DND-41 (cell line): ENCODE results near the gene ARHGAP30.

Experiments used
- ATAC-seq: fragments of 200-7000 bp; cut with Tn5 transposase; 3 replicates; pipeline ENCODE4 v1.9.1; 2021; ENCODE audit warnings: low read depth; ENCODE audit not compliant: insufficient read depth
- DNase-seq: peaks from one replicate; pipeline ENCODE4 v3.0.0-alpha.2; 2020
- H2AFZ ChIP-seq: 2 replicates; pipeline ENCODE4 v1.6.0; 2012; ENCODE audit warnings: low read depth, low read length
- H3K27ac ChIP-seq: 2 replicates; pipeline ENCODE4 v1.5.1; 2012; ENCODE audit warnings: low read length, inconsistent platforms
- H3K27me3 ChIP-seq: fragments of 200-600 bp; sonication (generic); 2 replicates; pipeline ENCODE4 v1.6.0; 2012; ENCODE audit warnings: low read length, mild to moderate bottlenecking, inconsistent platforms; ENCODE audit not compliant: insufficient read depth, poor library complexity
- H3K36me3 ChIP-seq: 2 replicates; pipeline ENCODE4 v1.5.1; 2012; ENCODE audit warnings: low read length, inconsistent platforms; ENCODE audit not compliant: insufficient read depth
- H3K4me1 ChIP-seq: 2 replicates; pipeline ENCODE4 v1.5.1; 2012; ENCODE audit warnings: mild to moderate bottlenecking, low read length; ENCODE audit not compliant: insufficient read depth
- H3K4me2 ChIP-seq: 2 replicates; pipeline ENCODE4 v1.6.0; 2012; ENCODE audit warnings: mild to moderate bottlenecking, moderate library complexity, low read length, inconsistent platforms; ENCODE audit not compliant: insufficient read depth
- H3K4me3 ChIP-seq, 2 experiments: fragments of 200-600 bp in 1 of 2; shearing (Covaris generic) in 1 of 2; 2 replicates each; pipeline ENCODE4 v1.5.1; 2012 to 2016; ENCODE audit warnings: inconsistent platforms in 2 of 2, low read length in 2 of 2, mild to moderate bottlenecking in 2 of 2, low read depth in 1 of 2, moderate library complexity in 1 of 2
- H3K79me2 ChIP-seq: 2 replicates; pipeline ENCODE4 v1.6.0; 2012; ENCODE audit warnings: low read length, inconsistent platforms; ENCODE audit not compliant: insufficient read depth
- H3K9ac ChIP-seq: 2 replicates; pipeline ENCODE4 v1.6.0; 2012; ENCODE audit warnings: low read depth, mild to moderate bottlenecking, inconsistent platforms, low read length, moderate library complexity
- H3K9me3 ChIP-seq: 2 replicates; pipeline ENCODE4 v1.5.1; 2012; ENCODE audit warnings: low read length, moderate library complexity, mild to moderate bottlenecking, inconsistent platforms; ENCODE audit not compliant: insufficient read depth, severe bottlenecking
- H4K20me1 ChIP-seq: 2 replicates; pipeline ENCODE4 v1.6.0; 2012; ENCODE audit warnings: low read length; ENCODE audit not compliant: insufficient read depth
- EZH2 ChIP-seq: IDR thresholded peaks from 3 replicates; pipeline ENCODE4 v1.6.1; 2012; ENCODE audit warnings: borderline replicate concordance, low read depth, mild to moderate bottlenecking, moderate library complexity, low read length, inconsistent platforms; ENCODE audit not compliant: severe bottlenecking
- TF ChIP-seq, protein P1 (sequence below): IDR thresholded peaks from 2 replicates; pipeline ENCODE4 v1.5.1; 2012; ENCODE audit warnings: borderline replicate concordance, low read length, moderate library complexity, mild to moderate bottlenecking; ENCODE audit not compliant: poor library complexity, severe bottlenecking; ENCODE audit errors: extremely low read depth

The ARHGAP30 gene

DNA sequence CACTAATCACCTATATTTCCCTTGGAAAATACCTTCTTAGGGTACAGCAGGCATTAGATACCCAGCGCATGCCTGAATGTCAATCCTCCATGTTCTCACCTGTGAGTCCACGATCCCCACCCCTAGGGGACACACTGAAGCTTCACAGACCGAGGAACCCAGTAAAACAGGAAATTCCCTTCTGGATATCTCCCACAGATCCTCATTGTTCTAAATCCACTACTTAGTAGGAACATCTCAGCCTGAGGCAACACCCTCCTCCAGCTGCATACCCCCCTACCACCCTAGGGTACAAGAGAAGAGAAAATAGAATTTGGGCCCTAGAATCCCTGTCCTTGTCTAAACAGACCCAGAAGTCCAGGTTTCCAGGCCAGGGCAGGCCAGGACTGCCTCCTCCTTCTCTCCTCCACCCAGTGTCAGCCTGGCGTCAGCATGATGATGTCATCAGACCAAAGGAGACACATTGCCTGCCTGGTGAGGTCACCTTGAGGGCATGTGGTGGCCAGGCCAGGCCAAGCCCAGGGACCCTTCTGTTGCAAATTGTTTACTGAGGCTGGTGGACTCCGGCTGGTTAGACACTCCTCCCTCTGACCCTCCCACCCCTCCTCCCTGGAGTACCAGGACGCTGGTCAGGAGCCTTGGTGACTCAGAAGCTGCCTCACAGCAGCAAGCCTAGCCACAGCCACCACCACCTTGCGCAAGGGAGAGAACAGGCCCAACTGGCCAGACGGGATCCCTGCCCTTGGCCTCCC, 13.5 kb upstream of the ARHGAP30 start:
- DNase-seq (no peak), ATAC-seq (no peak)
- Histone ChIP-seq H3K4me2 (no peak overlapping the region), H3K27ac (no peak overlapping the region), H3K36me3 (no peaks in the 10 kb centered on the region), H4K20me1 (no peaks in the 10 kb centered on the region), H3K9ac (no peak overlapping the region), H3K4me3 (no peak overlapping the region), H3K9me3 (no peaks in the 10 kb centered on the region), H3K4me1 (no peaks in the 10 kb centered on the region), H2AFZ (no peak overlapping the region), H3K27me3 (no peaks in the 10 kb centered on the region), H3K79me2 (no peaks in the 10 kb centered on the region)
- TF ChIP-seq, protein P1, sequence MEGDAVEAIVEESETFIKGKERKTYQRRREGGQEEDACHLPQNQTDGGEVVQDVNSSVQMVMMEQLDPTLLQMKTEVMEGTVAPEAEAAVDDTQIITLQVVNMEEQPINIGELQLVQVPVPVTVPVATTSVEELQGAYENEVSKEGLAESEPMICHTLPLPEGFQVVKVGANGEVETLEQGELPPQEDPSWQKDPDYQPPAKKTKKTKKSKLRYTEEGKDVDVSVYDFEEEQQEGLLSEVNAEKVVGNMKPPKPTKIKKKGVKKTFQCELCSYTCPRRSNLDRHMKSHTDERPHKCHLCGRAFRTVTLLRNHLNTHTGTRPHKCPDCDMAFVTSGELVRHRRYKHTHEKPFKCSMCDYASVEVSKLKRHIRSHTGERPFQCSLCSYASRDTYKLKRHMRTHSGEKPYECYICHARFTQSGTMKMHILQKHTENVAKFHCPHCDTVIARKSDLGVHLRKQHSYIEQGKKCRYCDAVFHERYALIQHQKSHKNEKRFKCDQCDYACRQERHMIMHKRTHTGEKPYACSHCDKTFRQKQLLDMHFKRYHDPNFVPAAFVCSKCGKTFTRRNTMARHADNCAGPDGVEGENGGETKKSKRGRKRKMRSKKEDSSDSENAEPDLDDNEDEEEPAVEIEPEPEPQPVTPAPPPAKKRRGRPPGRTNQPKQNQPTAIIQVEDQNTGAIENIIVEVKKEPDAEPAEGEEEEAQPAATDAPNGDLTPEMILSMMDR: no peak
- no peak for TF ChIP-seq EZH2

DNA sequence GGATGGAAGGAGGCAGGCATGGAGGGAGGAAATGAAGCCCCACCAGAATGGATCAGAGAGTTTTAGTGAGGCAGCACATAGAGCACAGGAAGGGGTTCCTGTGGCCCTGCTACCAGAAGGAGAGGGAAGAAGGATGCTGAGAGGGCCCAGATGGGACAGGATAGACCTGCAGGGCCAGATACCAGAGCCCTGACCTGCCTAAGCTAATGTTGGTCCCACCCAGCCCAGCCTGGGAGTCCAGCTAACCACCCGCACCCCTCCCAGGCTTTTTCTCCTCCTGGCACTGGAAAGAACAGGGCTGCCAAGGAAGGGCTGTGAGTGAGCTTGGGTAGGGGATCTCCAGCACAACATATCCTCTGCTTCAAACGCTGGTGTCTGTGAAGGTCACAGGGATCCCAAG, 12.8 kb upstream of the ARHGAP30 start:
- DNase-seq (no peak), ATAC-seq (no peak)
- TF ChIP-seq, protein P1: no peak
- TF ChIP-seq EZH2: no peak
- no peaks in the 10 kb centered on the region for H4K20me1 ChIP-seq
- no peaks in the 10 kb centered on the region for H3K9me3 ChIP-seq
- no peak overlapping the region for H3K27ac ChIP-seq
- H3K79me2 ChIP-seq: no peaks in the 10 kb centered on the region
- H3K4me1 ChIP-seq: no peaks in the 10 kb centered on the region
- H2AFZ ChIP-seq: no peak overlapping the region
- no peaks in the 10 kb centered on the region for H3K27me3 ChIP-seq
- H3K4me2 ChIP-seq: no peak overlapping the region
- no peaks in the 10 kb centered on the region for H3K36me3 ChIP-seq
- no peak overlapping the region for H3K9ac ChIP-seq
- H3K4me3 ChIP-seq: no peak overlapping the region

DNA sequence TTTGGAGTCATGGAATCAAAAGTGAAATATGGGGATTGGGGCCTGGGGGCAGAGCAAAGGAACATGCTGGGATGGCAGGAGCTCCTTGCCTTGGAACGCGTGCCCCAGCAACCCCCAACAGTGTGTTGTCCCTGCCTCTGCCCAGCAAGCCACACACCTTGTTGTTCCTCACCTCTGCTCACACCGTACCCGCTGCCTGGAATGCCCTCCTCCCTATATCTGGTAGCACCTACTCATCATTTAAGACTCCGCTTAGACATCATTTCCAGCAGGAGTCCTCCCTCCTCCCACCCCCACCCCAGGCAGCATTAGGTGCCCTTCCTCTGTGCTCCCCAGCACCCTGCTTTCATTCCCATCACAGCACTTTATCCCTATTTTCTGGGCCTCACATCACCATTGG, 11.8 kb upstream of the ARHGAP30 start:
- H3K9ac ChIP-seq: no peak overlapping the region
- no peak overlapping the region for H3K27ac ChIP-seq
- no peak for DNase-seq
- TF ChIP-seq EZH2: no peak
- ATAC-seq: no peak
- H3K4me2 ChIP-seq: no peak overlapping the region
- H3K79me2 ChIP-seq: no peaks in the 10 kb centered on the region
- H3K4me1 ChIP-seq: no peaks in the 10 kb centered on the region
- no peaks in the 10 kb centered on the region for H4K20me1 ChIP-seq
- no peaks in the 10 kb centered on the region for H3K9me3 ChIP-seq
- H3K36me3 ChIP-seq: no peaks in the 10 kb centered on the region
- no peak overlapping the region for H2AFZ ChIP-seq
- H3K4me3 ChIP-seq: no peak overlapping the region
- H3K27me3 ChIP-seq: no peaks in the 10 kb centered on the region

DNA sequence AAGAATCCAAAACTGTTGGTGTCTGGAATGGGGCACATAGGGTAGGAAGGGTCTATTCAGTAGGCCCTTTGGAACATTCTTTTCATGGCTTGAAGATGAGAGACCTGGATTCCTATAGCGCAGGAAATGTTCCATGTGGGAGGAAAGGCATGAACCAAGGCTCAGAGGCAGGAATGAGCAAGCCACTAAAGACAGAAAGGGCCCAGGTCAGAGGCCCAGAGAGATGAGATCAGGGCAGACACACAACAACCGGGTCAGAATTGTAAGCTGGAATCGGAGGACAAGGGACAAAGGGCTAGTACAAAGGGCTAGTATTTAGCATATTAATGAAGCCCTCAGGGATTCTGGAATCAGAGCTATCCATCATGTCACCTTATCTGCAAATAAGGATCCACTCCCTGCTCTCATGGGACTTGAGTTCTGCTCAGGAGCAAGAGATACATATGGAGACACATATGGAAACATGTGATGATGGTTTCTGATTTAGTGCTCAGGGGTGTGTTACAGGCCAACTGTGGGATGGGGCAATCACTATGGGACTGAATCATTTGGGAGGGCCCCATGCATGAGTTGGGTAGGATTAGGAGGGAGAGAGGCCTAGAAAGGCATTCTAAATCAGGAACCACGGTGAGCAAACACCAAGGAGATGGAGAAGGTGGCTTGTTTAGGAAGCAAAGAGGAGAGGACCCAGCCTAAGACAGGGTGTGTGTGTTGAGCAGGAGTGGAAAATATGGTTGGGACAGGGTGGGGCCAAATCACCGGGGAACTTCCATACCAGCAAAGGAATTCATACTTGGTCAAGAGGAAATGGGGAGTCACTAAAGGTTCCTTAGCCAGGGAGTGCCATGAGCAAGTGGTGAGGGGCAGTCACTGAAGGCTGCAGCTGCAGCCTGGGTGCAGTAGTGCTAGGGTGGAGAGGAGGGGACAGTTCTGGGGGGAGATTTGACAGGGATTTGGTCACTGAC, 11.0 kb upstream of the ARHGAP30 start:
- Histone ChIP-seq H2AFZ (no peak overlapping the region), H3K4me1 (no peaks in the 10 kb centered on the region), H3K36me3 (no peaks in the 10 kb centered on the region), H3K9ac (no peak overlapping the region), H4K20me1 (no peaks in the 10 kb centered on the region), H3K4me2 (no peak overlapping the region), H3K27ac (no peak overlapping the region), H3K4me3 (no peak overlapping the region), H3K9me3 (no peaks in the 10 kb centered on the region), H3K27me3 (no peaks in the 10 kb centered on the region), H3K79me2 (no peaks in the 10 kb centered on the region)
- ATAC-seq (no peak), DNase-seq (no peak)
- no peak for TF ChIP-seq EZH2
- TF ChIP-seq, protein P1: no peak
